ENCODE results near the gene MIS12.

Gene MIS12

GRCh38 chr17:5500589-5501391 is 14.4 kb downstream of the MIS12 start:
- DNase-seq, result peak; percentile 90

GRCh38 chr17:5501685-5502084 is 15.3 kb downstream of the MIS12 start:
- no peak for DNase-seq

GRCh38 chr17:5502552-5502951 is 16.2 kb downstream of the MIS12 start:
- no peak for DNase-seq

- no peak for DNase-seq
Measured at GRCh38 chr17:5506307-5506706, 19.9 kb downstream of the MIS12 start.

- peak; percentile 47 for DNase-seq
Measured at GRCh38 chr17:5508810-5509209, 22.4 kb downstream of the MIS12 start.

GRCh38 chr17:5509482-5509881 is 23.1 kb downstream of the MIS12 start:
- DNase-seq, result peak; percentile 86

- no peak for DNase-seq
Measured at GRCh38 chr17:5510771-5511170, 24.4 kb downstream of the MIS12 start.

GRCh38 chr17:5511401-5512225 is 25.2 kb downstream of the MIS12 start:
- DNase-seq, result no peak

GRCh38 chr17:5513628-5514027 is 27.3 kb downstream of the MIS12 start:
- DNase-seq, result no peak

- DNase-seq, result no peak
Measured at GRCh38 chr17:5514976-5515375, 28.6 kb downstream of the MIS12 start.

- DNase-seq, result peak; percentile 99
Measured at GRCh38 chr17:5516060-5516792, 29.9 kb downstream of the MIS12 start.

- DNase-seq, result no peak
Measured at GRCh38 chr17:5522476-5522875, 36.1 kb downstream of the MIS12 start.

GRCh38 chr17:5523249-5523648 is 36.9 kb downstream of the MIS12 start:
- DNase-seq, result no peak

GRCh38 chr17:5526821-5527598 is 40.6 kb downstream of the MIS12 start:
- peak; percentile 99 for DNase-seq

GRCh38 chr17:5527601-5528250 is 41.4 kb downstream of the MIS12 start:
- no peak for DNase-seq

- DNase-seq, result no peak
Measured at GRCh38 chr17:5530265-5531084, 44.1 kb downstream of the MIS12 start.

GRCh38 chr17:5531085-5531418 is 44.7 kb downstream of the MIS12 start:
- no peak for DNase-seq

- no peak for DNase-seq
Measured at GRCh38 chr17:5532581-5532980, 46.2 kb downstream of the MIS12 start.

GRCh38 chr17:5533486-5534315 is 47.3 kb downstream of the MIS12 start:
- peak; percentile 23 for DNase-seq

- no peak for DNase-seq
Measured at GRCh38 chr17:5535436-5535835, 49.1 kb downstream of the MIS12 start.
